Measurements from ENCODE around the gene ITGAL. TPM values are rescaled to one million over a fixed set of nuclear protein-coding genes. Genes with fewer than 3 reads are reported as not detected.

The ITGAL gene
- total RNA-seq, 1 experiment from 2014 or later = not detected

- ChIA-PET POLR2A (ENCODE audit: low non-redundant PET) (interaction anchor here (0.6 kb wide), 1 partner anchor 39 kb away, joined by 3 read pairs; no protein-coding TSS in a partner anchor), CTCF (no interaction called here)
- no TSS peak for BruUV-seq (replicated peaks)
- Histone ChIP-seq H3K4me3 (ENCODE audit: low read depth, low read length, poor library complexity, severe bottlenecking) (no peak overlapping the region), H3K36me3 (ENCODE audit: insufficient read depth, low read length, poor library complexity, severe bottlenecking) (no peaks in the 10 kb centered on the region), H3K4me1 (ENCODE audit: insufficient read depth, low read length, poor library complexity, severe bottlenecking) (peaks cover 17% of the 10 kb centered on the region), H3K9me3 (ENCODE audit: low read depth, low read length, poor library complexity, severe bottlenecking) (no peaks in the 10 kb centered on the region), H3K27ac (ENCODE audit: low read depth, low read length, poor library complexity, severe bottlenecking) (no peak overlapping the region), H3K27me3 (replicated peaks; ENCODE audit: insufficient read depth, low read depth, low read length, poor library complexity) (no peaks in the 10 kb centered on the region)
- intact Hi-C loops (cut with micrococcal nuclease; ENCODE audit: unreplicated experiment) = no loop called here
- TF ChIP-seq CTCF (conservative IDR thresholded peaks at IDR 0.05; ENCODE audit: low read depth, low read length) = no peak
- TF ChIP-seq EZH2 (IDR thresholded peaks at IDR 0.05; ENCODE audit: borderline replicate concordance, low read depth, low read length, poor library complexity, severe bottlenecking) = no peak
- DNase-seq (ENCODE audit: low spot score) = no peak
Observed at GRCh38 chr16:30565526-30565925, 93.0 kb downstream of the ITGAL start.

- POLR2A ChIA-PET (ENCODE audit: low non-redundant PET) = interaction anchor here (0.6 kb wide), 1 partner anchor 39 kb away, joined by 3 read pairs; no protein-coding TSS in a partner anchor
Observed at GRCh38 chr16:30565984-30566383, 93.4 kb downstream of the ITGAL start.

GRCh38 chr16:30566531-30566930 lies 94.0 kb downstream of the ITGAL start:
- Histone ChIP-seq H3K4me3 (ENCODE audit: low read depth, low read length, poor library complexity, severe bottlenecking) (no peak overlapping the region), H3K9me3 (ENCODE audit: low read depth, low read length, poor library complexity, severe bottlenecking) (no peaks in the 10 kb centered on the region), H3K4me1 (ENCODE audit: insufficient read depth, low read length, poor library complexity, severe bottlenecking) (peaks cover 21% of the 10 kb centered on the region), H3K27ac (ENCODE audit: low read depth, low read length, poor library complexity, severe bottlenecking) (no peak overlapping the region), H3K36me3 (ENCODE audit: insufficient read depth, low read length, poor library complexity, severe bottlenecking) (no peaks in the 10 kb centered on the region), H3K27me3 (replicated peaks; ENCODE audit: insufficient read depth, low read depth, low read length, poor library complexity) (no peaks in the 10 kb centered on the region)
- intact Hi-C loops (cut with micrococcal nuclease; ENCODE audit: unreplicated experiment) = no loop called here
- no TSS peak for BruUV-seq (replicated peaks)
- no peak for DNase-seq (ENCODE audit: low spot score)
- POLR2A ChIA-PET (ENCODE audit: low non-redundant PET) = no interaction called here
- CTCF ChIA-PET = no interaction called here
- TF ChIP-seq EZH2 (IDR thresholded peaks at IDR 0.05; ENCODE audit: borderline replicate concordance, low read depth, low read length, poor library complexity, severe bottlenecking) (no peak), CTCF (conservative IDR thresholded peaks at IDR 0.05; ENCODE audit: low read depth, low read length) (no peak)

More at GRCh38 chr16:30565984-30566383, 93.4 kb downstream of the ITGAL start:
- intact Hi-C loops (cut with micrococcal nuclease; ENCODE audit: unreplicated experiment) = no loop called here
- Histone ChIP-seq H3K27me3 (replicated peaks; ENCODE audit: insufficient read depth, low read depth, low read length, poor library complexity) (no peaks in the 10 kb centered on the region), H3K27ac (ENCODE audit: low read depth, low read length, poor library complexity, severe bottlenecking) (no peak overlapping the region), H3K9me3 (ENCODE audit: low read depth, low read length, poor library complexity, severe bottlenecking) (no peaks in the 10 kb centered on the region), H3K4me3 (ENCODE audit: low read depth, low read length, poor library complexity, severe bottlenecking) (no peak overlapping the region), H3K36me3 (ENCODE audit: insufficient read depth, low read length, poor library complexity, severe bottlenecking) (no peaks in the 10 kb centered on the region), H3K4me1 (ENCODE audit: insufficient read depth, low read length, poor library complexity, severe bottlenecking) (peaks cover 20% of the 10 kb centered on the region)
- CTCF ChIA-PET = no interaction called here
- TF ChIP-seq EZH2 (IDR thresholded peaks at IDR 0.05; ENCODE audit: borderline replicate concordance, low read depth, low read length, poor library complexity, severe bottlenecking) = no peak
- TF ChIP-seq CTCF (conservative IDR thresholded peaks at IDR 0.05; ENCODE audit: low read depth, low read length) = no peak
- no peak for DNase-seq (ENCODE audit: low spot score)
- no TSS peak for BruUV-seq (replicated peaks)

Data from A673 (cell line).